HepG2 (cell line): ENCODE data around the gene EFCAB14. TPM values are rescaled to one million over a fixed set of nuclear protein-coding genes. Genes with fewer than 3 reads are reported as not detected.

ENCODE experiments used
- ATF4 ChIP-seq, 2 experiments: fragments of 450-650 bp in 1 of 2; sonication (generic) in 1 of 2; formaldehyde crosslinking; IDR thresholded peaks; 2 replicates each; pipeline versions ENCODE4 v1.5.0 to v1.8.0; 2020 to 2022; ENCODE audit warnings: mild to moderate bottlenecking in 1 of 2, missing genetic modification reagents in 1 of 2
- FOXA3 ChIP-seq: IDR thresholded peaks from 2 replicates; pipeline ENCODE4 v1.6.1; 2016; ENCODE audit warnings: missing genetic modification reagents, missing compliant biosample characterization
- GATAD2A ChIP-seq: IDR thresholded peaks from 2 replicates; pipeline ENCODE4 v1.6.1; 2016
- IKZF4 ChIP-seq: sonication (generic); formaldehyde crosslinking; IDR thresholded peaks from 2 replicates; pipeline ENCODE4 v1.5.1; 2020; ENCODE audit warnings: borderline replicate concordance, mild to moderate bottlenecking, low read depth, missing genetic modification reagents; ENCODE audit errors: not compliant biosample characterization
- NFYB ChIP-seq: sonication (generic); formaldehyde crosslinking; IDR thresholded peaks from 2 replicates; pipeline ENCODE4 v1.4.0; 2020; ENCODE audit warnings: missing genetic modification reagents
- PAXIP1 ChIP-seq: sonication (generic); formaldehyde crosslinking; conservative IDR thresholded peaks from 2 replicates; pipeline ENCODE4 v1.4.0; 2020; ENCODE audit warnings: mild to moderate bottlenecking, missing genetic modification reagents, moderate library complexity
- PCBP1 ChIP-seq: fragments of 200-400 bp; formaldehyde crosslinking; IDR thresholded peaks from 2 replicates; pipeline ENCODE4 v1.6.1; 2017; ENCODE audit warnings: mild to moderate bottlenecking, low read depth, low read length, borderline replicate concordance
- RBM39 ChIP-seq: fragments of 200-400 bp; formaldehyde crosslinking; IDR thresholded peaks from one replicate; pipeline ENCODE4 v1.6.1; 2018; ENCODE audit warnings: antibody characterized with exemption, mild to moderate bottlenecking, low read depth, low read length; ENCODE audit not compliant: poor library complexity, severe bottlenecking
- TAF15 ChIP-seq: fragments of 200-400 bp; formaldehyde crosslinking; IDR thresholded peaks from one replicate; pipeline ENCODE4 v1.6.1; 2018; ENCODE audit warnings: mild to moderate bottlenecking, low read depth, low read length; ENCODE audit not compliant: poor library complexity, severe bottlenecking
- TBX3 ChIP-seq: fragments of 450-650 bp; IDR thresholded peaks from 2 replicates; pipeline ENCODE4 v1.6.1; 2017; ENCODE audit warnings: antibody characterized with exemption, mild to moderate bottlenecking, inconsistent platforms, borderline replicate concordance
- U2AF1 ChIP-seq: fragments of 200-400 bp; formaldehyde crosslinking; optimal IDR thresholded peaks from 2 replicates; pipeline ENCODE3; 2017; ENCODE audit warnings: mild to moderate bottlenecking, low read depth, low read length
- ZFP36 ChIP-seq: fragments of 150-350 bp; IDR thresholded peaks from 2 replicates; pipeline ENCODE4 v1.6.1; 2018; ENCODE audit warnings: borderline replicate concordance, low read length, low read depth; ENCODE audit not compliant: partially characterized antibody
- ZNF567 ChIP-seq: sonication (generic); formaldehyde crosslinking; IDR thresholded peaks from 2 replicates; pipeline ENCODE4 v1.8.1; 2023; ENCODE audit warnings: mild to moderate bottlenecking, missing genetic modification reagents, borderline replicate concordance
- ZSCAN25 ChIP-seq: sonication (generic); formaldehyde crosslinking; IDR thresholded peaks from 2 replicates; pipeline ENCODE4 v1.8.0; 2022; ENCODE audit warnings: mild to moderate bottlenecking, missing genetic modification reagents
- polyA plus RNA-seq, 8 experiments: library from polyadenylated mRNA; depleted of rRNA in 3 of 8; stranded (reverse) in 7 of 8; unstranded in 1 of 8; fragments of >200 nt; fragmentation: Illumina TruSeq in 4 of 8; extraction: Trizol in 4 of 8; gene quantifications; 2 replicates each; pipeline versions ENCODE4 v1.2.1 to v1.2.3, GENCODE V29; 2011 to 2016; ENCODE audit warnings: low read depth in 4 of 8, missing spikeins in 1 of 8, mixed read lengths in 1 of 8; ENCODE audit not compliant: insufficient read depth in 1 of 8
- total RNA-seq, 5 experiments: library from RNA; depleted of rRNA; stranded (reverse); fragments of >200 nt; fragmentation: Illumina TruSeq; extraction: Trizol; gene quantifications; 2 replicates each; pipeline ENCODE4 v1.2.3, GENCODE V29; 2016; ENCODE audit warnings: low read depth in 1 of 5
- TF ChIP-seq, protein P1 (sequence below): sonication (generic); formaldehyde crosslinking; IDR thresholded peaks from 2 replicates; pipeline ENCODE4 v1.5.0; 2020; ENCODE audit warnings: missing genetic modification reagents, mild to moderate bottlenecking, borderline replicate concordance
- TF ChIP-seq, protein P2 (sequence below): sonication (generic); formaldehyde crosslinking; IDR thresholded peaks from 2 replicates; pipeline ENCODE4 v1.8.1; 2023; ENCODE audit warnings: missing genetic modification reagents, mild to moderate bottlenecking, borderline replicate concordance
- TF ChIP-seq, protein P3 (sequence below): IDR thresholded peaks from 2 replicates; pipeline ENCODE4 v1.6.1; 2016; ENCODE audit warnings: low read depth, control low read depth
- TF ChIP-seq, protein P4 (sequence below): sonication (generic); formaldehyde crosslinking; IDR thresholded peaks from 2 replicates; pipeline ENCODE4 v1.8.0; 2022; ENCODE audit warnings: mild to moderate bottlenecking, missing genetic modification reagents, moderate library complexity

EFCAB14 gene
- total and polyA plus RNA-seq, 2 of the 13 experiments (the other 11 are each of a cell fraction or from before 2014, with no cell fraction given), result 13.4 to 17.9 TPM

DNA sequence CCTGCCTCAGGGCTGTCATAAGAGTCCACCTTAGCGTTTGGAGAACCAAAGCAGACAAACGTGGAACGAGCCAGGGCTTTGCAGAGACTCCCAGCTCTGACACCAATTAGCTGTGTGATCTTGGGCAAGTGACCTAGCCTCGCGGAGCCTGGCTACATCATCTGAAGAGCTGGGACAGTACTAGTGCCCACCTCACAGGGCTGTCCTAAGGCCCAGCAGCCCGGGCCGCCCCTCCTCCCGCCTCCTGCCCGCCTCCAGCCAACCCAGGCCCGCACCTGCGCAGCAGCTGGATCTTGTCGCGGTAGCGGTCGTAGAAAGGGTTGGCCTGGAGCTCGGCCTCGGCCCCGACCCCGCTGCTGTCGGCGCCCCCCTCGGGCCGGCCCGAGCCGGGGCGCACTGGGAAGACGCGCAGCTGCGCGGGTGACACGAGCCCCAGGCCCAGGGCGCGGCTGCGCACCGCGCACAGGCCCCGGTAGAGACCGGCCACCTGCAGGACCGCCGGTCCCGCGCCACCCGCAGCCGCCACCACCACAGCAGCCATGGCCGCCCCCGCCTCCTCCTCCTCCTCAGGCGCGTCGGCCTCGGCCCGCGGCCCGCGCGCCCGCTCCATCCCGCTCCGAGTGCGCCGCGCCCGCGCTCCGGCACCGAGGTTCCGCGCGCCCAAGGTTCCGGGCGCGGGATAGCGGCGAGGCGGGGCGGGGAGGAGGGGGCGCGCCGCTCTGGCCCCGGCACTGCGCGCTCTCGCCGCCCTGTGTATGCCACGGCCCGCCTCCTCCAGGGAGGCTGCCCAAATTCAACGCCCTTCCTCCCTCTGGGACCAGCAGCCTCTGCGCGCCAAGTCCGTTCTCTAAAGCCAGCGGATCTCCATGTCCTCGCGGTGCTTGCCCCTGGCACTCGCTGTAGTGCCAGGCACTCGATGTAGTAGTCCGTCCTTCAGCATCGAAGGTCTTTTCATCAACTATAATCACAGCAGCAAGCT lies 50.8 kb downstream of the EFCAB14 start, which contains the start of gene ATPAF1 (continued):
- TF ChIP-seq NFYB (CRISPR knock-in tag) (no peak), RBM39 (no peak), PCBP1 (no peak), ZSCAN25 (CRISPR knock-in tag) (no peak), IKZF4 (CRISPR knock-in tag) (peak; percentile 35), FOXA3 (CRISPR knock-in tag) (0 out of 2 replicates have a peak, but pooled peaks have one; percentile 27), ZFP36 (peak; percentile 10), PAXIP1 (CRISPR knock-in tag) (no peak), GATAD2A (CRISPR knock-in tag) (no peak), ZNF567 (CRISPR knock-in tag) (0 out of 2 replicates have a peak, but pooled peaks have one; percentile 5), U2AF1 (no peak), TBX3 (no peak), ATF4 (CRISPR knock-in tag; IDR thresholded peaks at IDR 0.05) (no peak), TAF15 (no peak)
- TF ChIP-seq, protein P1, sequence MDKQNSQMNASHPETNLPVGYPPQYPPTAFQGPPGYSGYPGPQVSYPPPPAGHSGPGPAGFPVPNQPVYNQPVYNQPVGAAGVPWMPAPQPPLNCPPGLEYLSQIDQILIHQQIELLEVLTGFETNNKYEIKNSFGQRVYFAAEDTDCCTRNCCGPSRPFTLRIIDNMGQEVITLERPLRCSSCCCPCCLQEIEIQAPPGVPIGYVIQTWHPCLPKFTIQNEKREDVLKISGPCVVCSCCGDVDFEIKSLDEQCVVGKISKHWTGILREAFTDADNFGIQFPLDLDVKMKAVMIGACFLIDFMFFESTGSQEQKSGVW, result no peak
- TF ChIP-seq, protein P2, sequence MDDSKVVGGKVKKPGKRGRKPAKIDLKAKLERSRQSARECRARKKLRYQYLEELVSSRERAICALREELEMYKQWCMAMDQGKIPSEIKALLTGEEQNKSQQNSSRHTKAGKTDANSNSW (CRISPR knock-in tag), result no peak
- TF ChIP-seq, protein P3, sequence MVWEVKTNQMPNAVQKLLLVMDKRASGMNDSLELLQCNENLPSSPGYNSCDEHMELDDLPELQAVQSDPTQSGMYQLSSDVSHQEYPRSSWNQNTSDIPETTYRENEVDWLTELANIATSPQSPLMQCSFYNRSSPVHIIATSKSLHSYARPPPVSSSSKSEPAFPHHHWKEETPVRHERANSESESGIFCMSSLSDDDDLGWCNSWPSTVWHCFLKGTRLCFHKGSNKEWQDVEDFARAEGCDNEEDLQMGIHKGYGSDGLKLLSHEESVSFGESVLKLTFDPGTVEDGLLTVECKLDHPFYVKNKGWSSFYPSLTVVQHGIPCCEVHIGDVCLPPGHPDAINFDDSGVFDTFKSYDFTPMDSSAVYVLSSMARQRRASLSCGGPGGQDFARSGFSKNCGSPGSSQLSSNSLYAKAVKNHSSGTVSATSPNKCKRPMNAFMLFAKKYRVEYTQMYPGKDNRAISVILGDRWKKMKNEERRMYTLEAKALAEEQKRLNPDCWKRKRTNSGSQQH (CRISPR knock-in tag), result peak; percentile 50; the same call in 1 of the 2 replicates
- TF ChIP-seq, protein P4, sequence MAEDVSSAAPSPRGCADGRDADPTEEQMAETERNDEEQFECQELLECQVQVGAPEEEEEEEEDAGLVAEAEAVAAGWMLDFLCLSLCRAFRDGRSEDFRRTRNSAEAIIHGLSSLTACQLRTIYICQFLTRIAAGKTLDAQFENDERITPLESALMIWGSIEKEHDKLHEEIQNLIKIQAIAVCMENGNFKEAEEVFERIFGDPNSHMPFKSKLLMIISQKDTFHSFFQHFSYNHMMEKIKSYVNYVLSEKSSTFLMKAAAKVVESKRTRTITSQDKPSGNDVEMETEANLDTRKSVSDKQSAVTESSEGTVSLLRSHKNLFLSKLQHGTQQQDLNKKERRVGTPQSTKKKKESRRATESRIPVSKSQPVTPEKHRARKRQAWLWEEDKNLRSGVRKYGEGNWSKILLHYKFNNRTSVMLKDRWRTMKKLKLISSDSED, result no peak
